ENCODE measurements around the gene ZNF768.

DNA sequence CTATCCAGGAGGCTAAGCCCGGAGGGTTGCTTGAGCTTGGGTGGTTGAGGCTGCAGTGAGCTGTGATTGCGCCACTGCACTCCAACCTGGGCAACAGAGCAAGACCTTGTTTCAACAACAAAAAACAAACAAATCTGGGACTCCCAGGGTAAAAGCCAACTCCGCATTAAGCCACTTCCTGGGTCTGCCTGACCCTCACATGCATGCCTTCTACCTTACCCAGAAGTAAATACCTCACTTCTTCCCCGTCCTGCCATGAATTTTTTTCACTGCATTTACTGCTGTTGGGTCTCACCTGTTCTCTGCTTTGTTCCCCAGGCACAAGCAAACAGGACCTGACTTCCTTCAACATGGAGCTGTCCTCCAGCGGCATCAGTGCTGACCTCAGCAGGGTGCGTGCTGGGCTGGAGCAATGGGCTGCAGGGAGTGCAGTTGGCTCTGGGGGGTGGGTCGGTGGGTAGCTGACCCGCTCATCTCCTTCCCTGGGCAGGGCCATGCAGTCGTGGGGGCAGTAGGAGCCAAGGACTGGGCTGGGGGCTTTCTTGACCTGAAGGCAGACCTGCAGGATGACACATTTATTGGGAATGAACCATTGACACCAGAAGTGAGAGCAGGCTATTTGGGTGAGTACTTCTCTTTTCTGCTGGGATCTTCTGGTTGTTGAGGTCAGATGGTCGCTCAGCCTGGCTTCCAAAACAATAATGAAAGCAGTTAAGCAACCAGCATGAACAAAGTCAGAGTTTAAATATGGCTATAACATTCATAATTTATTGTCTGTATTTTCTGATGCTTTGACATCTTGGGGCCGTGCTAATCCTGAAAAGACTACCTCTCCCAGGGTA lies 37.4 kb downstream of the ZNF768 start:
- TF ChIP-seq, protein P1, sequence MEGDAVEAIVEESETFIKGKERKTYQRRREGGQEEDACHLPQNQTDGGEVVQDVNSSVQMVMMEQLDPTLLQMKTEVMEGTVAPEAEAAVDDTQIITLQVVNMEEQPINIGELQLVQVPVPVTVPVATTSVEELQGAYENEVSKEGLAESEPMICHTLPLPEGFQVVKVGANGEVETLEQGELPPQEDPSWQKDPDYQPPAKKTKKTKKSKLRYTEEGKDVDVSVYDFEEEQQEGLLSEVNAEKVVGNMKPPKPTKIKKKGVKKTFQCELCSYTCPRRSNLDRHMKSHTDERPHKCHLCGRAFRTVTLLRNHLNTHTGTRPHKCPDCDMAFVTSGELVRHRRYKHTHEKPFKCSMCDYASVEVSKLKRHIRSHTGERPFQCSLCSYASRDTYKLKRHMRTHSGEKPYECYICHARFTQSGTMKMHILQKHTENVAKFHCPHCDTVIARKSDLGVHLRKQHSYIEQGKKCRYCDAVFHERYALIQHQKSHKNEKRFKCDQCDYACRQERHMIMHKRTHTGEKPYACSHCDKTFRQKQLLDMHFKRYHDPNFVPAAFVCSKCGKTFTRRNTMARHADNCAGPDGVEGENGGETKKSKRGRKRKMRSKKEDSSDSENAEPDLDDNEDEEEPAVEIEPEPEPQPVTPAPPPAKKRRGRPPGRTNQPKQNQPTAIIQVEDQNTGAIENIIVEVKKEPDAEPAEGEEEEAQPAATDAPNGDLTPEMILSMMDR (conservative IDR thresholded peaks at IDR 0.05 in 1 of 2, IDR thresholded peaks at IDR 0.05 in 1 of 2; ENCODE audit: low read depth in 1 of 2, low read length in 2 of 2) = no peak
- no peak for TF ChIP-seq EZH2 (IDR thresholded peaks at IDR 0.05; ENCODE audit: low read length, missing control alignments)
